K562 (cell line): ENCODE results near the gene OR52I2. TPM values are rescaled to one million over a fixed set of nuclear protein-coding genes. Genes with fewer than 3 reads are reported as not detected.
A peak's percentile ranks its signal among the peaks of the same experiment; 100 is the strongest.

ENCODE experiments used
- ATAC-seq: fragments of 200-7000 bp; cut with Tn5 transposase; 3 replicates; pipeline ENCODE4 v1.9.1; 2020; ENCODE audit warnings: moderate library complexity
- BruUV-seq: library from RNA; stranded (reverse); fragments of 400-500 nt; replicated peaks from 2 replicates; lab custom pipeline; 2021; lab: Mats Ljungman, UMichigan
- CTCF ChIA-PET: fragments of 300-600 bp; formaldehyde crosslinking; extraction: SDS; loops from one replicate; lab custom pipeline; 2021; ENCODE audit warnings: low intra/inter-chr PET ratio; lab: Yijun Ruan, JAX
- POLR2A ChIA-PET: fragments of 300-600, 350-650 bp; sonication (Branson Sonifier 250); formaldehyde crosslinking; extraction: SDS; loops from one replicate; lab custom pipeline; 2021; ENCODE audit warnings: antibody characterized with exemption, inconsistent platforms; lab: Yijun Ruan, JAX
- DNase-seq, 4 experiments: peaks; one replicate each; pipeline versions ENCODE4 v3.0.0 to v3.0.0-alpha.2; 2011 to 2018; ENCODE audit warnings: low spot score in 3 of 4, mixed read lengths in 3 of 4; ENCODE audit errors: extremely low read depth in 1 of 4
- FAIRE-seq: peaks from 2 replicates; lab custom pipeline; 2011; peaks lifted over from hg19 to GRCh38; lab: Jason Lieb, UNC
- H2AFZ ChIP-seq: 2 replicates; pipeline ENCODE4 v1.6.0; 2011; ENCODE audit warnings: low read depth, low read length, control low read depth, inconsistent platforms
- H3K27ac ChIP-seq: fragments of 200-600 bp; 3 replicates; pipeline ENCODE4 v1.8.0; 2011; ENCODE audit warnings: low read depth, mild to moderate bottlenecking, control low read depth, inconsistent platforms, low read length, moderate library complexity, mixed read lengths; ENCODE audit errors: extremely low read depth
- H3K27me3 ChIP-seq, 2 experiments: fragments of 300-600 bp in 1 of 2; 2 replicates in 1 of 2; 3 replicates in 1 of 2; pipeline versions ENCODE4 v1.6.0 to v1.8.0; 2011; ENCODE audit warnings: inconsistent platforms in 2 of 2, low read length in 2 of 2, mild to moderate bottlenecking in 1 of 2, mixed read lengths in 1 of 2, moderate library complexity in 1 of 2; ENCODE audit not compliant: control insufficient read depth in 2 of 2, insufficient read depth in 2 of 2
- H3K36me3 ChIP-seq: fragments of 300-600 bp; 3 replicates; pipeline ENCODE4 v1.8.0; 2011; ENCODE audit warnings: mild to moderate bottlenecking, low read length, inconsistent platforms; ENCODE audit not compliant: control insufficient read depth, insufficient read depth
- H3K4me1 ChIP-seq, 2 experiments: fragments of 200-600 bp in 1 of 2; replicated peaks in 1 of 2; 2 replicates in 1 of 2; 3 replicates in 1 of 2; pipeline versions ENCODE4 v1.5.1 to v1.8.0; 2011; ENCODE audit warnings: inconsistent platforms in 2 of 2, low read length in 2 of 2, mild to moderate bottlenecking in 1 of 2, mixed read lengths in 1 of 2, moderate library complexity in 1 of 2; ENCODE audit not compliant: control insufficient read depth in 2 of 2, insufficient read depth in 2 of 2
- H3K4me2 ChIP-seq: 2 replicates; pipeline ENCODE4 v1.6.1; 2011; ENCODE audit warnings: low read length, control low read depth, inconsistent platforms, mixed read lengths; ENCODE audit not compliant: insufficient read depth
- H3K4me3 ChIP-seq: fragments of 200-600 bp; sonication (generic), shearing (Covaris generic); 2 replicates; pipeline ENCODE4 v1.5.1; 2016; ENCODE audit warnings: control low read depth, inconsistent platforms
- H3K79me2 ChIP-seq: fragments of 200-600 bp; 3 replicates; pipeline ENCODE4 v1.8.0; 2011; ENCODE audit warnings: low read length, inconsistent platforms; ENCODE audit not compliant: control insufficient read depth, insufficient read depth
- H3K9ac ChIP-seq, 2 experiments: 2 replicates each; pipeline versions ENCODE4 v1.6.0 to v1.6.1; 2011; ENCODE audit warnings: low read depth in 2 of 2, low read length in 2 of 2, control low read depth in 1 of 2, inconsistent platforms in 1 of 2, mild to moderate bottlenecking in 1 of 2, mixed read lengths in 1 of 2; ENCODE audit not compliant: insufficient read depth in 1 of 2
- H3K9me1 ChIP-seq: one replicate; pipeline ENCODE4 v1.6.0; 2011; ENCODE audit warnings: inconsistent platforms, mild to moderate bottlenecking, low read length, moderate library complexity; ENCODE audit not compliant: control insufficient read depth, insufficient read depth
- H3K9me3 ChIP-seq: replicated peaks from 2 replicates; pipeline ENCODE4 v1.5.1; 2011; ENCODE audit warnings: low read depth, low read length, inconsistent platforms; ENCODE audit not compliant: control insufficient read depth, insufficient read depth
- H4K20me1 ChIP-seq: replicated peaks from 2 replicates; pipeline ENCODE4 v1.6.1; 2011; ENCODE audit warnings: low read length, inconsistent platforms, mixed read lengths; ENCODE audit not compliant: control insufficient read depth, insufficient read depth
- ADNP ChIP-seq: fragments of 200-800 bp; sonication (Bioruptor generic); IDR thresholded peaks from 2 replicates; pipeline ENCODE4 v1.6.1; 2016; ENCODE audit warnings: missing genetic modification characterization, missing compliant biosample characterization
- ATF4 ChIP-seq: fragments of 450-650 bp; formaldehyde crosslinking; IDR thresholded peaks from 2 replicates; pipeline ENCODE4 v1.4.0; 2022; ENCODE audit warnings: mild to moderate bottlenecking, moderate library complexity
- ATF7 ChIP-seq: fragments of 450-650 bp; IDR thresholded peaks from 2 replicates; pipeline ENCODE4 v1.7.1; 2014; ENCODE audit warnings: mild to moderate bottlenecking, moderate library complexity
- BCOR ChIP-seq: fragments of 450-650 bp; IDR thresholded peaks from 2 replicates; pipeline ENCODE4 v1.6.1; 2016
- CTBP1 ChIP-seq: fragments of 450-650 bp; IDR thresholded peaks from 2 replicates; pipeline ENCODE4 v1.6.1; 2016; ENCODE audit warnings: borderline replicate concordance
- DDX20 ChIP-seq: fragments of 450-650 bp; IDR thresholded peaks from 2 replicates; pipeline ENCODE4 v1.6.1; 2016; ENCODE audit warnings: missing genetic modification characterization, low read depth, mild to moderate bottlenecking, missing compliant biosample characterization, moderate library complexity
- MEF2D ChIP-seq: conservative IDR thresholded peaks from 2 replicates; pipeline ENCODE4 v1.6.1; 2016; ENCODE audit warnings: low read depth, missing genetic modification characterization, missing compliant biosample characterization
- MNT ChIP-seq, 2 experiments: fragments of 450-650 bp; conservative IDR thresholded peaks; 2 replicates each; pipeline ENCODE4 v1.6.1; 2017; ENCODE audit warnings: mild to moderate bottlenecking in 2 of 2, moderate library complexity in 2 of 2
- MXI1 ChIP-seq: IDR thresholded peaks from 2 replicates; pipeline ENCODE4 v1.6.1; 2011; ENCODE audit warnings: low read depth, mild to moderate bottlenecking, improper control_type of control experiment, low read length
- PYGO2 ChIP-seq: fragments of 450-650 bp; IDR thresholded peaks from 2 replicates; pipeline ENCODE4 v1.6.1; 2016; ENCODE audit warnings: mild to moderate bottlenecking, missing genetic modification characterization, moderate library complexity, missing compliant biosample characterization
- SMAD3 ChIP-seq: fragments of 450-650 bp; formaldehyde crosslinking; conservative IDR thresholded peaks from 2 replicates; pipeline ENCODE4 v1.4.0; 2020; ENCODE audit warnings: mild to moderate bottlenecking
- SREBF2 ChIP-seq: sonication (generic); formaldehyde crosslinking; IDR thresholded peaks from 2 replicates; pipeline ENCODE4 v1.4.0; 2020; ENCODE audit warnings: mild to moderate bottlenecking, missing genetic modification reagents
- TFAM ChIP-seq: fragments of 250-450 bp; sonication (Bioruptor Pico); conservative IDR thresholded peaks from 2 replicates; pipeline ENCODE4 v1.5.0; 2021; ENCODE audit warnings: mild to moderate bottlenecking, moderate library complexity
- TRIM24 ChIP-seq, 2 experiments: fragments of 450-650 bp; IDR thresholded peaks; 2 replicates each; pipeline ENCODE4 v1.6.1; 2016
- ZBTB8A ChIP-seq: fragments of 450-650 bp; IDR thresholded peaks from 2 replicates; pipeline ENCODE4 v1.6.1; 2018; ENCODE audit warnings: mild to moderate bottlenecking, moderate library complexity; ENCODE audit not compliant: partially characterized antibody
- ZNF121 ChIP-seq: sonication (generic); formaldehyde crosslinking; conservative IDR thresholded peaks from 2 replicates; pipeline ENCODE4 v1.8.0; 2022; ENCODE audit warnings: missing genetic modification reagents
- ZNF511 ChIP-seq: sonication (generic); formaldehyde crosslinking; IDR thresholded peaks from 2 replicates; pipeline ENCODE4 v1.8.0; 2022; ENCODE audit warnings: mild to moderate bottlenecking, missing genetic modification reagents
- WGBS: fragments of 100-300 bp; shearing (Covaris generic); methylation state at CpG from one replicate; pipeline ENCODE4 v1.1.6; 2016; ENCODE audit warnings: low coverage, mixed read lengths; ENCODE audit not compliant: insufficient coverage; ENCODE audit errors: missing lambda C conversion rate; 5-methylcytosine and 5-hydroxymethylcytosine counted together
- in situ Hi-C: fragments of 300-500 bp; cut with MboI; formaldehyde crosslinking; loops from 4 replicates; pipeline ENCODE4 v1.15.0; 2018; ENCODE audit warnings: inconsistent platforms, mixed read lengths
- intact Hi-C: fragments of 100-400 bp; cut with micrococcal nuclease; formaldehyde crosslinking; loops from 2 replicates; pipeline ENCODE4 v1.14.2; 2022
- polyA plus RNA-seq, 8 experiments: library from polyadenylated mRNA; depleted of rRNA in 4 of 8; stranded (reverse) in 5 of 8; unstranded in 3 of 8; fragments of >200 nt; fragmentation: Nextera tagmentation in 2 of 8; fragmentation: Illumina TruSeq in 1 of 8; extraction: Ambion mirVana in 2 of 8; extraction: Trizol in 1 of 8; gene quantifications; 2 replicates each; pipeline versions ENCODE4 v1.2.1 to v1.2.3, GENCODE V29; 2011 to 2014; ENCODE audit warnings: inconsistent platforms in 1 of 8, missing spikeins in 1 of 8
- total RNA-seq, 7 experiments: library from RNA; depleted of rRNA in 6 of 7; stranded (reverse); fragments of >200 nt in 6 of 7; fragmentation: Illumina TruSeq in 2 of 7; extraction: Trizol in 2 of 7; gene quantifications; 2 replicates each; pipeline versions ENCODE4 v1.2.1 to v1.2.3, GENCODE V29; 2011 to 2021; ENCODE audit warnings: low replicate concordance in 1 of 7

The OR52I2 gene
- total and polyA plus RNA-seq, 9 of the 15 experiments (the other 6 are each of a cell fraction or from before 2014, with no cell fraction given): not detected

- ATAC-seq (no peak), DNase-seq (no peak), FAIRE-seq (no peak)
- Histone ChIP-seq H2AFZ (0 out of 2 replicates have a peak overlapping the region, but pooled peaks have one; percentile 66), H3K4me1 (no peaks in the 10 kb centered on the region; a peak in 1 of 5 replicates), H3K4me3 (no peak overlapping the region), H3K9me1 (no peaks in the 10 kb centered on the region), H3K79me2 (no peaks in the 10 kb centered on the region), H3K27me3 (peaks cover 0 to 17% of the 10 kb centered on the region in 2 experiments; a peak in 3 of 5 replicates), H3K27ac (no peak overlapping the region), H4K20me1 (no peaks in the 10 kb centered on the region), H3K36me3 (no peaks in the 10 kb centered on the region), H3K9me3 (no peaks in the 10 kb centered on the region), H3K9ac (no peak overlapping the region), H3K4me2 (no peak overlapping the region)
- intact Hi-C loops: loop anchor here (2.0 to 10.0 kb wide), 5 partner anchors 86 to 466 kb away; partner anchors contain the start of gene OR51G1
- no peak for TF ChIP-seq CTBP1
- no peak for TF ChIP-seq TRIM24 (IDR thresholded peaks at IDR 0.05)
- TF ChIP-seq DDX20 (tag): no peak
- no peak for TF ChIP-seq SREBF2 (CRISPR knock-in tag)
- TF ChIP-seq MXI1: no peak
- no peak for TF ChIP-seq MEF2D (tag)
- TF ChIP-seq BCOR: no peak
- TF ChIP-seq ATF7: no peak
- TF ChIP-seq PYGO2: no peak
- no peak for TF ChIP-seq SMAD3 (CRISPR knock-in tag)
- no peak for TF ChIP-seq ZNF511 (CRISPR knock-in tag)
- TF ChIP-seq ZNF121 (CRISPR knock-in tag): no peak
- no peak for TF ChIP-seq TFAM (CRISPR knock-in tag)
- TF ChIP-seq MNT (conservative IDR thresholded peaks at IDR 0.05): no peak
- no peak for TF ChIP-seq ZBTB8A
- TF ChIP-seq ADNP (tag): no peak
- no peak for TF ChIP-seq ATF4 (CRISPR knock-in tag)
- WGBS: 0% methylated on average over 2 of the region's 2 CpGs
- ChIA-PET POLR2A (interaction anchor here (0.6 to 1.8 kb wide), 3 partner anchors 9 to 94 kb away, joined by 3 to 8 read pairs (median 5); no protein-coding TSS in a partner anchor), CTCF (interaction anchor here (1.2 to 1.9 kb wide), 3 partner anchors 10 to 368 kb away, joined by 3 to 7 read pairs (median 5); no protein-coding TSS in a partner anchor)
- no TSS peak for BruUV-seq
- in situ Hi-C loops: loop anchor here (5.0 to 25.0 kb wide), 2 partner anchors 371 to 1701 kb away; no protein-coding TSS in a partner anchor
Observed at GRCh38 chr11:4636136-4636535, 54.6 kb downstream of the OR52I2 start.
